Measurements from ENCODE around the gene CDC14B.

The CDC14B gene

DNA sequence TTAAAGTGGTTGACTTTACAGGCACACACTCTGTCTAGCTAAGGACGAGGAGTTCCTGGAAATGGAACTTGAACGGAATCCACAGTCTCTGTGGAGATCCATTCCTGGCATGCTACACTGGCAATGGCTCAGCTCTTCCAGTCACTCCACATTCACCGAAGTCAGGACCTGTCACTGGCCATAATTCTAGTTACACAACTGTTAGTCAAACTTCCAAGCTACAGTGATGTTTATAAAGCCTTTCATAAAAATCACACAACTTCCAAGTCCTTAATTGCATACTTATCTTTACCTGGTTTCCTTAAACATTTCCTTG is 15.7 kb downstream of the CDC14B start:
- no peak for DNase-seq
- H3K4me2 ChIP-seq (ENCODE audit: insufficient read depth, low read length) = no peak overlapping the region

DNA sequence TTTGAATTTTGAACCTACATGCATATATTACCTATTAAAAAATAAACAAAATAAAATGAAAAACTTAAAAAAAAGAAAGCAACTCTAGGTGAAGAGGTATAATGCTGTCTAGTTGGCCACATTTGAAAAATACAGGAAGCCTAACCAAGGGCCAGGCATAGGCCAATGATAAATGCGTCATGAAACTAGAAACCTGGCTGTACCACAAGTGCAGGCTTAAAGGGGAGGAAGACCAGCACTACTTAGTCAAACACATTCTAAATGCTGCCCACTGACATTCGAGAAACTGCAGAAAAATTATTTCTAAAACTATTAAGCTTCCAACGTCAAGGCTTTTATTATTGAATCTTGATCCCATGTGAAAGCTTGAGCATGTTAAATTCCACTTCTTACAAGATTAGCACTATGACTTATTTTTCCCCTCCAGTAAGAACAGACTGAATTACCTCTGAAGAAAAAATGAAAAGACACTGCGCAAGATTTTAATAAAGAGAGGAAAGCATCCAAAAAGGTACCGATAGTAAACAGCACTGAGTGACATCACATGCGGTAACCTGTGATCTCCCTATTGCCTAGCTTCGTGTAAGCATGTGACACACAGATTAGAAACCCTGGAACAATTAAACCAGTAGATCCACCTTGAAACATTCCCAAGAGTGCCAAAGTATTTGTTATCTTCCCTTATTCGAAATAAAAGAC is 16.2 kb downstream of the CDC14B start:
- no peaks in the 10 kb centered on the region for H3K27me3 ChIP-seq (ENCODE audit: insufficient read depth, low read length, poor library complexity)
- no peak overlapping the region for H2AFZ ChIP-seq (ENCODE audit: low read depth, low read length)
- no peaks in the 10 kb centered on the region for H3K79me2 ChIP-seq (ENCODE audit: insufficient read depth, low read length)
- TF ChIP-seq, protein P1, sequence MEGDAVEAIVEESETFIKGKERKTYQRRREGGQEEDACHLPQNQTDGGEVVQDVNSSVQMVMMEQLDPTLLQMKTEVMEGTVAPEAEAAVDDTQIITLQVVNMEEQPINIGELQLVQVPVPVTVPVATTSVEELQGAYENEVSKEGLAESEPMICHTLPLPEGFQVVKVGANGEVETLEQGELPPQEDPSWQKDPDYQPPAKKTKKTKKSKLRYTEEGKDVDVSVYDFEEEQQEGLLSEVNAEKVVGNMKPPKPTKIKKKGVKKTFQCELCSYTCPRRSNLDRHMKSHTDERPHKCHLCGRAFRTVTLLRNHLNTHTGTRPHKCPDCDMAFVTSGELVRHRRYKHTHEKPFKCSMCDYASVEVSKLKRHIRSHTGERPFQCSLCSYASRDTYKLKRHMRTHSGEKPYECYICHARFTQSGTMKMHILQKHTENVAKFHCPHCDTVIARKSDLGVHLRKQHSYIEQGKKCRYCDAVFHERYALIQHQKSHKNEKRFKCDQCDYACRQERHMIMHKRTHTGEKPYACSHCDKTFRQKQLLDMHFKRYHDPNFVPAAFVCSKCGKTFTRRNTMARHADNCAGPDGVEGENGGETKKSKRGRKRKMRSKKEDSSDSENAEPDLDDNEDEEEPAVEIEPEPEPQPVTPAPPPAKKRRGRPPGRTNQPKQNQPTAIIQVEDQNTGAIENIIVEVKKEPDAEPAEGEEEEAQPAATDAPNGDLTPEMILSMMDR (IDR thresholded peaks at IDR 0.05; ENCODE audit: borderline replicate concordance, extremely low read depth, low read length, poor library complexity, severe bottlenecking) = no peak
- no peak for TF ChIP-seq EZH2 (IDR thresholded peaks at IDR 0.05; ENCODE audit: borderline replicate concordance, low read depth, low read length, severe bottlenecking)
- DNase-seq (no peak), ATAC-seq (ENCODE audit: insufficient read depth, low read depth) (no peak)
- H3K9me3 ChIP-seq (ENCODE audit: insufficient read depth, low read length, severe bottlenecking) = no peaks in the 10 kb centered on the region
- no peaks in the 10 kb centered on the region for H4K20me1 ChIP-seq (ENCODE audit: insufficient read depth, low read length)
- no peak overlapping the region for H3K4me2 ChIP-seq (ENCODE audit: insufficient read depth, low read length)
- H3K9ac ChIP-seq (ENCODE audit: low read depth, low read length) = no peak overlapping the region
- H3K27ac ChIP-seq (ENCODE audit: low read length) = no peak overlapping the region
- no peaks in the 10 kb centered on the region for H3K36me3 ChIP-seq (ENCODE audit: insufficient read depth, low read length)
- H3K4me1 ChIP-seq (ENCODE audit: insufficient read depth, low read length) = no peaks in the 10 kb centered on the region
- no peak overlapping the region for H3K4me3 ChIP-seq (ENCODE audit: low read depth in 1 of 2, low read length in 2 of 2)

More for the DNA sequence above, 15.7 kb downstream of the CDC14B start:
- H3K27ac ChIP-seq (ENCODE audit: low read length) = no peak overlapping the region
- TF ChIP-seq, protein P1 (IDR thresholded peaks at IDR 0.05; ENCODE audit: borderline replicate concordance, extremely low read depth, low read length, poor library complexity, severe bottlenecking) = no peak
- no peak for TF ChIP-seq EZH2 (IDR thresholded peaks at IDR 0.05; ENCODE audit: borderline replicate concordance, low read depth, low read length, severe bottlenecking)
- H2AFZ ChIP-seq (ENCODE audit: low read depth, low read length) = no peak overlapping the region
- H4K20me1 ChIP-seq (ENCODE audit: insufficient read depth, low read length) = no peaks in the 10 kb centered on the region
- H3K27me3 ChIP-seq (ENCODE audit: insufficient read depth, low read length, poor library complexity) = no peaks in the 10 kb centered on the region
- H3K9me3 ChIP-seq (ENCODE audit: insufficient read depth, low read length, severe bottlenecking) = no peaks in the 10 kb centered on the region
- ATAC-seq (ENCODE audit: insufficient read depth, low read depth) = no peak
- no peaks in the 10 kb centered on the region for H3K79me2 ChIP-seq (ENCODE audit: insufficient read depth, low read length)
- H3K36me3 ChIP-seq (ENCODE audit: insufficient read depth, low read length) = no peaks in the 10 kb centered on the region
- no peak overlapping the region for H3K9ac ChIP-seq (ENCODE audit: low read depth, low read length)
- H3K4me3 ChIP-seq (ENCODE audit: low read depth in 1 of 2, low read length in 2 of 2) = no peak overlapping the region
- no peaks in the 10 kb centered on the region for H3K4me1 ChIP-seq (ENCODE audit: insufficient read depth, low read length)

DNA sequence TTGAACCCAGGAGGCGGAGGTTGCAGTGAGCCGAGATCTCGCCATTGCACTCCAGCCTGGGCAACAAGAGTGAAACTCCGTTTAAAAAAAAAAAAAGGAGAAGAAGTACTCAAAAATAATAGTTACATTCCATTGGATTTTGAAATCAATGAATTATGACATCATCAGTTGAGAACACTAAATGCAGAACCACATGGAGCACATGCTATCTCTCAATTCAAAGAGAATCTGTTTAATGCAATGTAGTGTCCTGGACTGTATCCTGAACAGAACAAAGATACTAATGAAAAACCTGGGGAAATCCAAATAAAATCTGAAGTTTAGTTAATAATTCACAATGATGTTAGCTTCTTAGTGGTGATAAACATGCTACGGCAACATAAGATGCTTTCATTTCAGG is 20.3 kb downstream of the CDC14B start:
- no peak overlapping the region for H2AFZ ChIP-seq (ENCODE audit: low read depth, low read length)
- H3K9ac ChIP-seq (ENCODE audit: low read depth, low read length) = no peak overlapping the region
- no peak for DNase-seq
- no peak for TF ChIP-seq EZH2 (IDR thresholded peaks at IDR 0.05; ENCODE audit: borderline replicate concordance, low read depth, low read length, severe bottlenecking)
- TF ChIP-seq, protein P1 (IDR thresholded peaks at IDR 0.05; ENCODE audit: borderline replicate concordance, extremely low read depth, low read length, poor library complexity, severe bottlenecking) = no peak
- H3K4me1 ChIP-seq (ENCODE audit: insufficient read depth, low read length) = no peaks in the 10 kb centered on the region
- no peak for ATAC-seq (ENCODE audit: insufficient read depth, low read depth)
- H3K36me3 ChIP-seq (ENCODE audit: insufficient read depth, low read length) = no peaks in the 10 kb centered on the region
- H3K4me3 ChIP-seq (ENCODE audit: low read depth in 1 of 2, low read length in 2 of 2) = no peak overlapping the region
- no peak overlapping the region for H3K27ac ChIP-seq (ENCODE audit: low read length)
- no peaks in the 10 kb centered on the region for H3K9me3 ChIP-seq (ENCODE audit: insufficient read depth, low read length, severe bottlenecking)
- H4K20me1 ChIP-seq (ENCODE audit: insufficient read depth, low read length) = no peaks in the 10 kb centered on the region
- H3K79me2 ChIP-seq (ENCODE audit: insufficient read depth, low read length) = no peaks in the 10 kb centered on the region
- H3K27me3 ChIP-seq (ENCODE audit: insufficient read depth, low read length, poor library complexity) = no peaks in the 10 kb centered on the region
- no peak overlapping the region for H3K4me2 ChIP-seq (ENCODE audit: insufficient read depth, low read length)
